ENCODE results near the gene DUOX2.

DUOX2 gene

DNA sequence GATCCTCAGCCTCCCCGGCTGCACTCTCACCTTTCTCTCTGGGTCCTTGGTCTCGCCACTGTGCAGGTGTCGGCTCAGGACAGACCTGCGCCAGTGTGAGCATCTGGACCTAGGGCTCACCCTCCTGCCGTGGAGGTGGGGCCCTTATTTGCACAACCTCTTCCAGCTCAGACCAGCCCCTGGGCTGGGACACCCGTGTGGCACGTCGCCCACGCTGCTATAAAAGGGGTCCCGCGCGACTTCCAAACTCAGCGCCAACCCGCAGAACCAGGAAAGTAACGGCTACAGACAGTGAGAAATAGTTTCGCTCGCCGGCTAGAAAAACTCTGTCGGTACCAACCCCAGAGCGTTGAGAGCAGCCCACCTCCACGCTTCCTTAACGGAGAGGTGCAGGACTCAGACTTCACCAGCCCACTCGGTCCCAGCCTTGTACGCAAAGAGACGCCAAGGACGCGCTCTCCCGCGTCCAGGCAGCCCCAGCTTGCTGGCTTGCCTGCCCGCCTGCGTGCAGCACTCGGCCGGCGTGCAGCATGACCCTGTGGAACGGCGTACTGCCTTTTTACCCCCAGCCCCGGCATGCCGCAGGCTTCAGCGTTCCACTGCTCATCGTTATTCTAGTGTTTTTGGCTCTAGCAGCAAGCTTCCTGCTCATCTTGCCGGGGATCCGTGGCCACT lies at the start of gene DUOX2, which contains the start of gene DUOXA2:
Gene DUOX2, minus strand, starts transcription at position 97 of the 675 bp plus-strand sequence. CDS start 761 bp downstream, outside the sequence.
Gene DUOXA2, plus strand, starts transcription at position 251 of the 675 bp plus-strand sequence. Its CDS starts 280 bp downstream, at position 531.
- Histone ChIP-seq H3K9ac (ENCODE audit: low read depth, low read length) (no peak within 1 kb of the TSS), H3K27me3 (ENCODE audit: control insufficient read depth, insufficient read depth, low read length) (peaks cover 92% of the 10 kb centered on the region), H3K36me3 (ENCODE audit: control insufficient read depth, insufficient read depth, low read length) (no peaks in the 10 kb centered on the region), H3K9me3 (ENCODE audit: control insufficient read depth, insufficient read depth, low read length) (no peaks in the 10 kb centered on the region), H3K4me1 (ENCODE audit: control insufficient read depth, insufficient read depth, low read length) (no peaks in the 10 kb centered on the region), H3K4me3 (ENCODE audit: low read depth, low read length) (peak within 1 kb of the TSS; percentile 42)

DNA sequence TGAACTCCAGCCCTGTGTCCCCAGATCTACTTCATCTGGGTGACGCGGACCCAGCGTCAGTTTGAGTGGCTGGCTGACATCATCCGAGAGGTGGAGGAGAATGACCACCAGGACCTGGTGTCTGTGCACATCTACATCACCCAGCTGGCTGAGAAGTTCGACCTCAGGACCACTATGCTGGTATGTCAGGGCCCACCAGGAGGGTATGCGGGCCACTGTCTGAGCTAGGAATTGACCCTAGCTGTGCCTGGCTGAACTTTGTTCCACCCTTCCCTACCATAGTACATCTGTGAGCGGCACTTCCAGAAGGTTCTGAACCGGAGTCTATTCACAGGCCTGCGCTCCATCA lies 49.5 kb upstream of the DUOX2 start:
- H3K9ac ChIP-seq (ENCODE audit: low read depth, low read length) = no peak overlapping the region
- H3K36me3 ChIP-seq (ENCODE audit: control insufficient read depth, insufficient read depth, low read length) = no peaks in the 10 kb centered on the region
- no peaks in the 10 kb centered on the region for H3K9me3 ChIP-seq (ENCODE audit: control insufficient read depth, insufficient read depth, low read length)
- H3K27me3 ChIP-seq (ENCODE audit: control insufficient read depth, insufficient read depth, low read length) = no peaks in the 10 kb centered on the region
- H3K4me1 ChIP-seq (ENCODE audit: control insufficient read depth, insufficient read depth, low read length) = peaks cover 2% of the 10 kb centered on the region
- no peak overlapping the region for H3K4me3 ChIP-seq (ENCODE audit: low read depth, low read length)

DNA sequence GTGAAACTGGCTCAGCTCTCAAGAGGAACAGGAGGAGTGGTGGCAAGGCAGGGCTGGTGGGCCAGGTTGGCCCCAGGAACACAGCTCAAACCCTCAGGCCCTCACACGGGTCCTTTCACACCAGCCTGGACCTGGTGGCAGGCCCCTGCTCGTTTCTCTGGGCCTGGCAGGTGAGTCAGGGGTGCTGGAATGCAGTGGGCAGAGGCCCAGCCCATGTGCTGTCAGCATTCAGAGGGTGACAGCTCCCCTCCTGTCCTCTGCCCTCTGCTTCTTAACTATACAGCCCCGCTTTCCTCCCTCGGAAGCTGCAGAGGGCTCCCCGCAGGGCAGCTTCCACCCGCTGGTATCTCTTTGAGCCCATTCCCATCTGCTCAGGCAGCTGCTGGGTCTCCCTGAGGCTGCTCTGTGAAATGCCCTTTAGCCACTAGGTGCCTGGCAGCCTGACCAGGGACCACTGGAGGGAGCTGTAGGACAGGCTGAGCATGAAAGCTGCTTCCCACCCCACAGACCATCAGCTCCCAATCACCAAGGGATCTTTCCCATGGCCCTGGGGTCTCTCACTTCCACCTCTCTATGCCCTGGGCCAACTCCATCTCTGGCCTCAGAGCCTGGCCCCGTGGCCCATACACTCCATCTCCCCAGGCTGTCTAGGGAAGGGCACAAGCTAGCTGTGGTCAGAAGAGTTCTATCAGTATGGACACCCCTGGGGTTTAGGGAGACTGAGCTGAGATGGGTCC lies 49.0 kb upstream of the DUOX2 start:
- H3K27me3 ChIP-seq (ENCODE audit: control insufficient read depth, insufficient read depth, low read length) = no peaks in the 10 kb centered on the region
- H3K36me3 ChIP-seq (ENCODE audit: control insufficient read depth, insufficient read depth, low read length) = no peaks in the 10 kb centered on the region
- no peak overlapping the region for H3K9ac ChIP-seq (ENCODE audit: low read depth, low read length)
- H3K4me1 ChIP-seq (ENCODE audit: control insufficient read depth, insufficient read depth, low read length) = peaks cover 2% of the 10 kb centered on the region
- H3K4me3 ChIP-seq (ENCODE audit: low read depth, low read length) = no peak overlapping the region
- H3K9me3 ChIP-seq (ENCODE audit: control insufficient read depth, insufficient read depth, low read length) = no peaks in the 10 kb centered on the region

GRCh38 chr15:45161666-45162065 lies 47.7 kb upstream of the DUOX2 start:
- H3K36me3 ChIP-seq (ENCODE audit: control insufficient read depth, insufficient read depth, low read length) = no peaks in the 10 kb centered on the region
- no peaks in the 10 kb centered on the region for H3K27me3 ChIP-seq (ENCODE audit: control insufficient read depth, insufficient read depth, low read length)
- no peak overlapping the region for H3K4me3 ChIP-seq (ENCODE audit: low read depth, low read length)
- no peaks in the 10 kb centered on the region for H3K9me3 ChIP-seq (ENCODE audit: control insufficient read depth, insufficient read depth, low read length)
- no peaks in the 10 kb centered on the region for H3K4me1 ChIP-seq (ENCODE audit: control insufficient read depth, insufficient read depth, low read length)
- no peak overlapping the region for H3K9ac ChIP-seq (ENCODE audit: low read depth, low read length)

DNA sequence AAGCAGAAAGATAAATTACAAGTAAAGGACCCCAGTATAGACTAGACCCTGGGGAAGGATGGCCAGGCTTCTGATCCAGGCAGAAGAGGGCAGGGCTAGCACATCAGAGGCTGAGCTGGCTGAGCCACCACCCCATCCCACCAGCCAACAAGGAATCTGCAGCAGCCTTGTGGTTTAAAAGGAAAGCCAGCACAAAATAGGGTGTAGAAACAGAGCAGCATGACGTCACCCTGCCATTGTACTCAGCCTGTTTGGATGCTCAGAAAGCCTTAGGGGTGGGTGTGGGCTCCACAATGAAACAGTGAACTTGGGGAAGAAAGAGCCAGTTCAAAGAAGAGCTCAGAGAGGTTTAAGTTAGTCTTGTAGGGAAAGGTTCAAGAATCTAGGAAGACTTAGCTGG lies 44.0 kb upstream of the DUOX2 start:
- H3K9ac ChIP-seq (ENCODE audit: low read depth, low read length) = no peak overlapping the region
- no peak overlapping the region for H3K4me3 ChIP-seq (ENCODE audit: low read depth, low read length)
- no peaks in the 10 kb centered on the region for H3K27me3 ChIP-seq (ENCODE audit: control insufficient read depth, insufficient read depth, low read length)
- H3K9me3 ChIP-seq (ENCODE audit: control insufficient read depth, insufficient read depth, low read length) = no peaks in the 10 kb centered on the region
- H3K4me1 ChIP-seq (ENCODE audit: control insufficient read depth, insufficient read depth, low read length) = no peaks in the 10 kb centered on the region
- H3K36me3 ChIP-seq (ENCODE audit: control insufficient read depth, insufficient read depth, low read length) = no peaks in the 10 kb centered on the region

DNA sequence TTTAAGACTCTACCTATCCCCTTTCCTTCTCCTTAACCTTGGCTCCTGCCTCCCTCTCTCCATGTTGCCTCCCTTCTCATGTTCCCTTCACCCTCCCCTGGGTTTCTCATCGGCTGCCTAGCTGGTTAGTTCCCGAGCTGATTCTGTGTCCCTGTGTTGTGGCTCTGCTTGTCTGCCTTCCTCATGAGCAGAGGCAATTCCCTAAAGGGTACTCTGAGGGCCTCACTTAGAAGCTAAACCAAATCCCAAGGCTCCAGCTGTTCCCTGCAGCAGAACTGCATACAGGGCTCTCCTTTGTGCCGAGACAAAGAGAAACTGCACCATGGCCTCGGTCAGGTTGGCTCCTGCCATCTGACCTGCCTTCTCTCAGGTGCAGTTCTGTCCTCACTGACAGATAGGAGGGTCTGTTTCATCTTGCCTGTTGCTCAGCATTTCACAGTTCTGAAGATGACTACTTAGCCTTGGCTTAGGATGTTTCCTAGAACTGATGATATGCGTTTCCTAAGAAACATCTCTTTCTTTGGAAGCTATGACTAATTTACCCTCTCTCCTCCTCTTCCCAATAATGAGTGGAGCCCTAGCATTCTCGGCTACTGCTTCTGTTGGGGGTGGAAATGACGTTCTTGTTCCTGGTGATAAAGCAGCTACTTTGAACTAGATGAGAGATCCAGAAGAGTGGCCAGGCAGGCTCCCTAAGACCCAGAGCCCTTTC lies 42.9 kb upstream of the DUOX2 start:
- H3K9ac ChIP-seq (ENCODE audit: low read depth, low read length) = no peak overlapping the region
- H3K9me3 ChIP-seq (ENCODE audit: control insufficient read depth, insufficient read depth, low read length) = no peaks in the 10 kb centered on the region
- H3K27me3 ChIP-seq (ENCODE audit: control insufficient read depth, insufficient read depth, low read length) = no peaks in the 10 kb centered on the region
- no peak overlapping the region for H3K4me3 ChIP-seq (ENCODE audit: low read depth, low read length)
- H3K36me3 ChIP-seq (ENCODE audit: control insufficient read depth, insufficient read depth, low read length) = no peaks in the 10 kb centered on the region
- H3K4me1 ChIP-seq (ENCODE audit: control insufficient read depth, insufficient read depth, low read length) = no peaks in the 10 kb centered on the region

DNA sequence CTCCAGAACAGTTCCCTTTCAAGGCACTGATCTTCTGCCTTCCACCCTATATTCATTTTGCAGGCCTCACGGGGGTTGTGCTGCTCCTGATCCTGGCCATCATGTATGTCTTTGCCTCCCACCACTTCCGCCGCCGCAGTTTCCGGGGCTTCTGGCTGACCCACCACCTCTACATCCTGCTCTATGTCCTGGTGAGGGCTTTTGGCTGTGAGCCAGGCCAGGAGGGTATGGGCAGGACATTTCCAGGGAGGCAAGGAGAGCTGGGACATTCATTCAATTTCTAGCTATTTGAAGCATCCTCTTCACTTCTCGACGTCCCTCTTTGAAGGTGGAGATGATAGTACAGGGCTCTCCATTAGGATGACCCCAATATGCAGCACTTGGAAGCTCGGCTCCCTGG lies 41.8 kb upstream of the DUOX2 start:
- Histone ChIP-seq H3K36me3 (ENCODE audit: control insufficient read depth, insufficient read depth, low read length) (no peaks in the 10 kb centered on the region), H3K9ac (ENCODE audit: low read depth, low read length) (no peak overlapping the region), H3K4me3 (ENCODE audit: low read depth, low read length) (no peak overlapping the region), H3K9me3 (ENCODE audit: control insufficient read depth, insufficient read depth, low read length) (no peaks in the 10 kb centered on the region), H3K4me1 (ENCODE audit: control insufficient read depth, insufficient read depth, low read length) (no peaks in the 10 kb centered on the region), H3K27me3 (ENCODE audit: control insufficient read depth, insufficient read depth, low read length) (no peaks in the 10 kb centered on the region)

DNA sequence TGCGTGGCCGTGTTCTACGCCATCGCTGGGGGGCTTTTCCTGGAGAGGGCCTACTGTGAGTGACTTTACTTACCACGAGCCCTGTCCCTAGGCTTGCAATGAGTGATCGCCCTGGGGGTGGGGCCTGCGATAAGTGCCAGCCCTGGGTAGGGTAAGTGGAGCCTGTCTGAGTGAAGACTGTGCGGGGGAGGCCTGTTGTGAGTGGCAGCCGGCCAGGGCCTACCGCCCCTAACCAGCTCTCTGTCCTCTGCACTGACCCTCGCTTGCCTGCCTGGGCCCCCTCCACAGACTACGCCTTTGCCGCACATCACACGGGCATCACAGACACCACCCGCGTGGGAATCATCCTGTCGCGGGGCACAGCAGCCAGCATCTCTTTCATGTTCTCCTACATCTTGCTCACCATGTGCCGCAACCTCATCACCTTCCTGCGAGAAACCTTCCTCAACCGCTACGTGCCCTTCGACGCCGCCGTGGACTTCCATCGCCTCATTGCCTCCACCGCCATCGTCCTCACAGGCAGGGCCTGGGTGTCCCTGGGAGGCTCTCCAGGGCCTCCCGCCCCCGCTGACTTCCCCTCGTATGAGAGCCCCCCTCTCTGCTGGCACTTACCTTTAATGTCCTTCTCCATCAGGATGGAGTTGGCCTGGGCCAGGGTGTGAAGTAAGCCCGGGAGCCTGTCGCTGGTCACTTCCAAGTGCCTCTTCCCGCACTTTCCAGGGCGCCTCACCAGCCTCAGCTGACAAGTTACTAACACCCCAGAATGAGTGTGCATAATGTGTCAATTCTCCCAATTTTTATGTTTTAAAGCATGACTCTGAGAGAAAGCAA lies 38.2 kb upstream of the DUOX2 start:
- Histone ChIP-seq H3K9me3 (ENCODE audit: control insufficient read depth, insufficient read depth, low read length) (no peaks in the 10 kb centered on the region), H3K36me3 (ENCODE audit: control insufficient read depth, insufficient read depth, low read length) (no peaks in the 10 kb centered on the region), H3K9ac (ENCODE audit: low read depth, low read length) (no peak overlapping the region), H3K4me3 (ENCODE audit: low read depth, low read length) (no peak overlapping the region), H3K27me3 (ENCODE audit: control insufficient read depth, insufficient read depth, low read length) (no peaks in the 10 kb centered on the region), H3K4me1 (ENCODE audit: control insufficient read depth, insufficient read depth, low read length) (no peaks in the 10 kb centered on the region)

GRCh38 chr15:45150997-45151396 lies 37.0 kb upstream of the DUOX2 start:
- Histone ChIP-seq H3K27me3 (ENCODE audit: control insufficient read depth, insufficient read depth, low read length) (no peaks in the 10 kb centered on the region), H3K4me1 (ENCODE audit: control insufficient read depth, insufficient read depth, low read length) (no peaks in the 10 kb centered on the region), H3K36me3 (ENCODE audit: control insufficient read depth, insufficient read depth, low read length) (no peaks in the 10 kb centered on the region), H3K9me3 (ENCODE audit: control insufficient read depth, insufficient read depth, low read length) (no peaks in the 10 kb centered on the region), H3K9ac (ENCODE audit: low read depth, low read length) (no peak overlapping the region), H3K4me3 (ENCODE audit: low read depth, low read length) (no peak overlapping the region)

GRCh38 chr15:45150481-45150880 lies 36.5 kb upstream of the DUOX2 start:
- Histone ChIP-seq H3K9me3 (ENCODE audit: control insufficient read depth, insufficient read depth, low read length) (no peaks in the 10 kb centered on the region), H3K4me1 (ENCODE audit: control insufficient read depth, insufficient read depth, low read length) (no peaks in the 10 kb centered on the region), H3K36me3 (ENCODE audit: control insufficient read depth, insufficient read depth, low read length) (no peaks in the 10 kb centered on the region), H3K4me3 (ENCODE audit: low read depth, low read length) (no peak overlapping the region), H3K9ac (ENCODE audit: low read depth, low read length) (no peak overlapping the region), H3K27me3 (ENCODE audit: control insufficient read depth, insufficient read depth, low read length) (no peaks in the 10 kb centered on the region)

DNA sequence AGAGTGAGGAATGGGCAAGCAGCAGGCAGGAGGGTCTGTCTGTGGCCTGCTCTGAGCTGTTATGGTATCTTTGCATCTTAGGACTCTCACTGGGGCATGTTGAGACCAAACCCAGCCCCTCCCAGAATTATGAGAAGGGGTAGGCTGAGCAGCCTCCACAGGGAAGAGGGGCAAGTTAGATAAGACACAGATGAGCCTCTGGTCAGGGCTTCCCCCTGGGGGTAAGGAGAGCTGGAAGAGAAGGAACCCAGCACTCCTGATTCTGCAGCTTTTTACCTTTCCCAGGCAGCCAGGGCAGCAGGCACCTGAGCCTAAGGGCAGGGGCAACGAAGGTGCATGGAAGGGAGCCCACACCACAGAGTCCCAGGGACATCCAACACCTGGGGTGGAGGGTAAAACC lies 35.1 kb upstream of the DUOX2 start:
- Histone ChIP-seq H3K36me3 (ENCODE audit: control insufficient read depth, insufficient read depth, low read length) (no peaks in the 10 kb centered on the region), H3K4me1 (ENCODE audit: control insufficient read depth, insufficient read depth, low read length) (no peaks in the 10 kb centered on the region), H3K9me3 (ENCODE audit: control insufficient read depth, insufficient read depth, low read length) (no peaks in the 10 kb centered on the region), H3K4me3 (ENCODE audit: low read depth, low read length) (no peak overlapping the region), H3K27me3 (ENCODE audit: control insufficient read depth, insufficient read depth, low read length) (peaks cover 3% of the 10 kb centered on the region), H3K9ac (ENCODE audit: low read depth, low read length) (no peak overlapping the region)

Data from iPS-15b (cell line).